DMS53 treated with DMSO at 0.1 percent for 48 hours (cell line): ENCODE data around the gene ANKRD44.
"Not testable (repeated sequence)": the region's sequence is repeated elsewhere in the genome, so short reads cannot be mapped to it uniquely, and the experiment has no call there.

Experiments
- DNase-seq: peaks from one replicate; lab custom pipeline; 2025; ENCODE audit not compliant: unreplicated experiment; lab: John Stamatoyannopoulos, UW

Gene ANKRD44

DNA sequence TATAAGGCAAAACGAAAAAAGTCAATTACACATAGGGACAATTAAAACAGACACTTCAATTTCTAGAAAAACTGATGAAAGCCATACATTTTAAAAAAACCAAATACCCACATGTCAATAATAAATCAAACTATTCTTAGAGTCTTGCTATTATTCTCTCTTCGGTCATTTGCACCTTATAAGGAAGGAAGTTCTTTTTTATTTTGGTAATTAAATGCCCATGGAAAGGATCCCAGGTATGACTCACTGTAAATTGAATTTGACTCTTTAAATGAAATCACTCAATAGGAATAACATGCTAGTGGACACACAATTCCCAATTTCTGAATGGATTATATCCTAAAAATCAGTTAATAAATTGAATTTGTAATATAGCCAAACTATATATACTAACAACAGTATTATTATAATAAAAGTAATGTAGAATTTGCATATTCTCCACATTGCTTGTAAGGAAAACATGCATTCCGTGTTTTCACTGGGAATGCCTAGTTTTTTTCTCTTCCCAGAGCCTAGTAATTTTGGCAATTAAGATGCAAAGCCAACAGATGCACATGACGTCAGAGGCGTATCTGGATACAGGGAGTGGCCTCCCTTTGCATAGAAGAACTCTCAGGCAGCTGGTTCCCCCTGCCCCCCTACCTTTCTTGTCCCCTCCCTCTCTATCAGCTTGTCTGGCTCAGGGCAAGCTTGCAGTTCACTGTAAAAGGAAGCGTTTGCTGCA lies 230.6 kb downstream of the ANKRD44 start:
- DNase-seq = no peak

DNA sequence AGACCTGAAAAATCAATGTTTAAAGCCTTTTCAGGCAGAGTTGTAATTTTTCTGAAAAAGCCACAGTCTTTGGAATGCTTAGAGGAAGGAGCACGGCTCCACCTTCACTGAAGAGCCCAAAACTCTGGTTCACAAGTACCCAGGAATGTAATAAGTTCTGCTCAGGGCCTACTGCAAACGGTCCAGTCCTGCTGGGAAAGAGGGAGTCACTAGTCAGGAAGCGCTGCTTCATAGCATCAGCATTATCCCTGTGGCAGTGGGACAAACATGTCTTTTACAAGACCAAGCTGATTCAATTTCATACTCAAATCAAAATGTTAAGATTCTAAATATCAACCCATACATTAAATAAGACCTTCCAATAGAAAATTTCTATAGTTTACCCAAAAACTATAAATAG lies 231.2 kb downstream of the ANKRD44 start:
- DNase-seq = no peak

DNA sequence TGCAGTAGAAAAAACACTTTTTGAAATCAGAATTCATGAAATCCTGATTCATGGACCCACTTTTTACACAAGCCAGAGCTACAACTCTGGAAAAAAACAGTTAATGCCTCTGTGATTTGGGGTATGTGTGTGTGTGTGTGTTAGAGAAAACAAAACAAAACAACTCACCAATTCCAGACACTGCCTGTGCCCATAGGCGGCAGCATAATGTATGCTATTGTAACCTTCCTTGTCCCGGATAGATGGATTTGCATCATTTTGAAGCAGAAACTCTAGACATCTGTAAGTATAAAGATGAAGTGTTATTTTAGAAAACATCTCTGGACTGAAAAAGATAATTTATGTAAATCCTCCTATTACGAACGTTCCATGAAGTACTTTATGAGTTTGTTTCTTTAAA lies 232.0 kb downstream of the ANKRD44 start:
- no peak for DNase-seq

DNA sequence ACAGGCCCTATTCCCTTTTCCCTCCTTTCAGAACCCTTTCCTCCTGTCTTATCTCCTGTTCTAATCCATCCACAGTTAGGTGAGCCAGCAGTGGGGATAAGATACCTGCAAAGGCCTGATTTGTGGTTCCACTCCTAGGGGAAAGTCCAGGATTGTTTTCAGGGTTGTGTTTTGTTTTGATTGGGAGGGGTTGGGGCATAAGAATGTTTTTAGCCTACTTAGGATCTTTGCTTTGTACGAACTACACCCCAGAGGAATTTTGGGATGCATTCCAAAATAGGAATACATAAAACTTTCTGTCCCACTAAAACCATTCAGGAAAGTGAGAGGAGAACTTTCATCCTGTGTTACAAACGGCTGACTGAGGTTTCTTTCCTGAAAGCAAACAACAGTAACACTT lies 233.2 kb downstream of the ANKRD44 start:
- DNase-seq = no peak

DNA sequence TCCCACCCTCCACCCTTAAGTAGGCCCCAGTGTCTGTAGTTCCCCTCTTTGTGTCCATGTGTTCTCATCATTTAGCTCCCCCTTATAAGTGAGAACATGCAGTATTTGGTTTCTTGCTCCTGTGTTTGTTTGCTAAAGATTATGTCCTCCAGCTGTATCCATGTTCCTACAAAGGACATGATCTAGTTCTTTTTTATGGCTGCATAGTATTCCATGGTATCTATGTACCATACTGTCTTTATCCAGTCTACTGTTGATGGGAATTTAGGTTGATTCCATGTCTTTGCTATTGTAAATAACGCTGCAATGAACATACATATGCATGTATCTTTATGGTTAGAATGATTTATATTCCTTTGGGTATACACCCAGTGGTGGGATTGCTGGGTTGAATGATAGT lies 233.9 kb downstream of the ANKRD44 start:
- DNase-seq = no peak

DNA sequence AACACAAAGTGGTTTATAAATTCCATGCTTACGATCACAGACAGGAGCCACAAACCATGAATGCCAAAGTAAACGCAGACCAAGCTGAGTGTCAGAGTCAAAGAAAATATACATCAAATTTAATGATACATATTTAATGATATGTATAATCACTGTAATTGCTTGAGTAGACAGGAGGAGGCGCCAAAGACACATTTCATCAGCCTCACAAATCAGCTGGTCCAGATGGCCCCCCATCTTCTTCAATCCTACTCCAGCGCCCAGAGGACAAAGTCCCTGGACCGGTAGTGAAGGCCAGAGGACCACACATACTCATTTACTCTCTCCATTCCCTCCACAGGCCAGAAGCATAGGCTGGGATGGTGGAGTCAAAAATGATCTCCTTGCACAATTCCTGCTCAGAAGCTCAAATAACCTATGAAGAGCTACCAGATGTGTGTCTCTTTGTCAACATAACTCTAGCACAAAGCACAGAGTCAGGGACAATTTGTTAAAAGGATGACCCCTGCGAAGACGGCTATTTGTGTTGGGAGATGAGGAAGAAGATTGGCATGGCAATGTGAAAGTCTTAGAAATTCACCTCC lies 234.7 kb downstream of the ANKRD44 start:
- no peak for DNase-seq

DNA sequence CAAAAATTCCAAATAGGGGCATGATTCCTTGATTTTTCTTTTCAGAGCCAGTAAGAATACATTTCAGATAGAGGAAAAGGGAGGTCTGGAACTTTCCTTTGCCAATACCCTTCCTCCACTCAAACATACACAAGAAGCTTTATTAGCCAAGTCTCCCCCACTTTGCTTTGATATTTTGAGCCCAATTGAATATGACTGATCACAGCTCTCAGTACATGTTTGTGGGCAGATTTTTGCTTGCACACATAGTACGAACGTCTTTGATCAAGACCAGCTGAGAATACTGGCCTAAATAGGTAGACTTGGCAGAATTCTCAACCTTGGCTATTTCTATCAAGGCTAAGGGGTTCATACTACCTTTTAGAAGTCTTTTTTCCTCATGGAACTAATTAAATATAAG lies 235.3 kb downstream of the ANKRD44 start:
- no peak for DNase-seq

DNA sequence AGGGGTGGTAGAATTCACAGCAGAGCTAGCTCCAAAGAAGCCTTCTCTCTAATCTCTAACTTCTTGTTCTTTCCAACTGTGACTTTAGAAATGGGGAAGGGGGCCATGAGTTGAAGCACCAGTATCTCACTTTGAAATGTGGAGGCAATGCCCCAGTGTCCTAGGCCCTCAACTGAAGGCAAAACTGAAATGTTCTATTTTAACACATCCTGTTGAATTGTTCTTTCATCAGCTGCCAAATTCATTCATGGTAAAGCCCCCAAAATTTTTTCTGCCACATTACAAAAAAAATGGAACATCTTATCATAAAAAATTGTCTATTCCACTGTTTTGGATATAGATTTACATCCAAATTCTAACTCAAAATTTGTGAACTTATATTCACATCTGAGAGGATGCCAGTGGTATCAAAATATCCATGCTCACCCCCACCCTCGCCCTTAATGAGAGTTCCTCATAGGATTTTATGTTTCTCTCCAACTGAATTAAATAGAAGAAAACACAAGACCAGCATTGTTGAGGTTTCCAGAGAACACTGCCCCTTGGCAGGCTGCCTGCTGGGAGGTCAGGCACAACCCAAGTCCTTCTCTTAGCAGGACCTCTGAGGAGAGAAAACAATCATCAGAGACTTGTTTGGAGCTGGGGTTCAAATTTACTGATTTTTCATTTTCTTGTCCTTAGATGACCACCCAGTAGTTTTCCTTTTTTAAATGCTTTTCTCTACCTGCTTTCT lies 236.7 kb downstream of the ANKRD44 start:
- no peak for DNase-seq

DNA sequence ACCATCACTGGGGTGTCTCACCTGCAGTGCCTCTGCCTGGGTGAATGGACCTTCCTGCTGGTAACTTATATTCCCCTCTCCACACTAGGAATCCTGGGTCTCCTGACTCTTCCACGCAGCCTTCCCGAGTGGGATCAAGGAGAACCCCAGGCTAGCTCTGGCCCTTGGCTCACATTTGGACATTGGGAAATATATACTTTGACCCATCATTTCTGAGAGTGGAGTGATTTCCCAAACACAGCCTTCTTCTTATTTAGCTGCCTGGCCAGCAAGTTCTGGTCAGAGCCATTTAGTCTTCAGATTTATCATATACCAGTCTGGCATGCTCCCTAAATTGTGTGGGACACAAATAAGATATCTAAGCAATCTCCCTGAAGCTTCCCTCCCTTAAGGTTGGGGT lies 237.3 kb downstream of the ANKRD44 start:
- DNase-seq = no peak

DNA sequence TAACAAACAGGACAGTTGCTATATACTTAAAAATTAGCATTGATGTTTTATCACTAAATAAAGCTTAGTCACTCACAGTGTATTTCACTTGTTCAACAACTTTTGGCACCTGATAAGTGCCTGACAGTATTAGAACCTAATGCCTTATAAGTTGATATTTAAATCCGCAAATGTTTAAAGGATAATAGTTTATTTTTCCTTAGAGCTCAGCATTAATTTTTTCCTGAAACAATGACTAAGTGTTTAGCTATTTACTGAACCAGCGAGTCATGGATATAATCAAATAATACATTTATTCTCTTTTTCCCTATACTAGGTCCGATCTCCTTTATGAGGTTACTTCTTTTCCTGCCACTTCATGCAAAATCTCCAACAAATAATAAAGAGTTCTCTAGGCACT lies 238.0 kb downstream of the ANKRD44 start:
- no peak for DNase-seq

DNA sequence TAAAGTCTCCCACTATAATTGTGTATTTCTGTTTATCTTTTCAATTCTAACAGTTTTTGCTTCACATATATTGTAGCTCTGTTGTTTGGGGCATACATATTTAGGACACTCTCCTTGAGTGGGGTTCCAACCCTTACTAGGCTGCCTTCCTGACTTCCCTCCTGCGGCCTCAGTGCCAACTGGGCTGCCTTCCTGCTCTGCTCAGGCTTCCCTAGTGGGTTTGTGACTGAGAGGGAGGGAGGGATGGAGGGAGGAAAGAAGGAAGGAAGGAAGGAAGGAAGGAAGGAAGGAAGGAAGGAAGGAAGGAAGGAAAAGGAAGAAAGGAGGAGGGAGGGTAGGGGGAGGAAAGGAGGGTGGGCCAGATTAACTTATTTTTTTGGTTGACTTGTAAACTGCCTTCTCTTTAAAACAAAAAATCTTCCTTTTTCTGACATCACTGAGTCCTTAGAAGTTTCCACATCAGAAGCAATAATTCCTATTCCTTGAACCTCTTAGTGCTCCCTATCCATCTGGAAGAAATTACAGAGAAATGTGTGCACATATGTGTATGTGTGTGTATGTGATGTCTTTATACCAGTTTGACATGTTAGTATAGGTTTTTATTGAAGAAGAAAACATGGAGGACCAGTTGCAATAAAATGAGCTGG lies 238.7 kb downstream of the ANKRD44 start:
- DNase-seq = no peak

DNA sequence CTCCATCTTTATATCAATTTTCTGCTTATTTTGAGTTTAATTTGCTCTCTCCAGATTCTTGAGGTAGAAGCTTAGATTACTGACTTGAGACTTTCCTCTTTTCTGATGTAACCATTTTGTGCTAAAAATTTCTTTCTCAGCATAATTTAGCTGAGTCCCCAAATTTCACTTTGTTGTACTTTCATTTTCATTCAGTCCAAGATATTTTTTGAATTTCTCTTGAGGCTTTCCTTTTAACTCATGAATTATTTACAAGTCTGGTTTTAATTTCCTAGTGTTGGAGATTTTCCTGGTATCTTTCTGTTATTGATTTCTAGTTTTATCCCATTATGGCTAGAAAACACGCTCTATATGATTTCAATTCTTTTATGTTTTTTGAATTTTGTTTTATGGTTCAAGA lies 239.4 kb downstream of the ANKRD44 start:
- no peak for DNase-seq

DNA sequence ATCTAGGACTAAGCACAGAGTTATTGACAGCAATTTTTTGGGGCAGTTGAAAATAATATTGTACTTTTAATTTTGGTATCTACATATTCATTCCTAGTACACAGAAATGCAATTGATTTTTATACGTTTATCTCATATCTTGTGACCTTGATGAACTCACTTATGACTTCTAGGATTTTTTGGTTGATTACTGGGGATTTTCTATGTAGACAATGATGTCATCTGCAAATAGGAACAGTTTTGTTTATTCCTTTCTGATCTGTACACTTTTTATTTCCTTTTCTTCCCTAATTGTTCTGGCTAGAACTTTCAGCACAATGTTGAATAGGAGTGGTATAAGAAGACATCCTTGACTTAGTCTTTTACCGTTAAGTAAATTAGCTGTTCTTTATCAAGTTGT lies 240.6 kb downstream of the ANKRD44 start:
- DNase-seq = no peak

DNA sequence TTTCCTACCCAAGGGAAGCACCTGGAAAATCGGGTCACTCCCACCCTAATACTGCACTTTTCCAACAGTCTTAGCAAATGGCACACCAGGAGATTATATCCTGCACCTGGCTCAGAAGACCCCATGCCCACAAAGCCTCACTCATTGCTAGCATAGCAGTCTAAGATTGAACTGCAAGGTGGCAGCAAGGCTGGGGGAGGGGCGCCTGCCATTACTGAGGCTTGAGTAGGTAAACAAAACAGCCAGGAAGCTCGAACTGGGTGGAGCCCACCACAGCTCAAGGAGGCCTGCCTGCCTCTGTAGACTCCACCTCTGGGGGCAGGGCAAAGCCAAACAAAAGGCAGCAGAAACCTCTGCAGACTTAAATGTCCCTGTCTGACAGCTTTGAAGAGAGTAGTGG lies 248.0 kb downstream of the ANKRD44 start:
- DNase-seq = not testable (repeated sequence)

DNA sequence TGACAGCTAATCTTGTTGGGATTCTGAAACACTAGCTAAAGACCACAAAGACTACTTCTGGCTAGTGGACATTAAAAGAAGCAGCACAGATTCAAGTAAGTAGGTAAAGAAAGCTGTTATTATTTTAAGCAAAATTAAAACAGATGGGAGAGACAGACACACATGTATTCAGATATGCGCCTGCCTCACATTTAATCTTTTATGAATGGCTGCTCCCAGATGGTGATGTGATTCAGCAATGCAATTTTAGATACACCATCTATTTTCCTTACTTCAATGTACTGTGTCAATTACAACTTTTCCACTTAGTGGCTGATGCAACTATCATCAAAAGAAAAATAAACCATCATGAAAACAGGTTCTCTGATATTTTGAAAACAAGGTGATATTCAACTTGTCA lies 251.1 kb downstream of the ANKRD44 start:
- DNase-seq = no peak

DNA sequence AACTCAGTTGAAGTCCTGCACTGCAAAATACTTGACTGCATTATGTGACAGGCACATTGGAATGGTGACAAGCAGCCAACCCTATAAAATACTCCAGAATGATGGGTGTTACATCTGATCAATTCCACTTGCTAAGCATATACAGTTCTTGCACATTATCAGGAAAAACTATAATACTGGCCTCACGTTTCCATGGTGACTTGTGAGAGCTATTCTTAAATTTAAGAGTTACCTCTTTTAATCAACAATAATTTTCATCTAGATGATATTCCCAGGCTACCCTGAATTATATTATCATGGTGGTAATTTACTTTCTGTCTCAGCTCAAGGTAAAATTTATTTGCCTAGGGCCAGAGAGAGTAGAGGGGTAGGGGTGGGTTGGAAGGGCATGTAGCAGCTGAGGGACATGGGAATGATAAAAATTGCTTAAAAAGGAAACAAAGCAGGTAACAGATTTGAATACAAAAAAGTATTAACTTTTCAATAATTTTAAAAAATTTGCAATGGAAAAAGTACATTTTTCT lies 251.7 kb downstream of the ANKRD44 start:
- no peak for DNase-seq

DNA sequence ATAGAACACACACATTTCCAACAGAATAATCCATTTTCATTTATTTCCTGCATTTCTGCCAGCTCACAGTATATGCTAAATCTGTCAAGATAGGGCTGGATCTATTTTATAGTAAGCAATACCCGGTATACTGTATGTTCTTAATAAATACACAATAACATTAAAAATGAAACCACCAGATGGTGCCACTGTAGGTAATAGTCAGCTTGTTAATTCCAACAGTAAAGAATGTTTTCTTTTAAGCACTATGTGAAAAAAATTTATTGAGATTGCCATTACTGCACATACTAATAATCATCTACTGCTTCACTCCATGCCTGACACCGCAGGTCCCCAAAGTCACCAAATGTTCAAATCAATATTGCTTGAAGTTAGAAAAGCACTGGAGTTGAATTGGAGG lies 252.6 kb downstream of the ANKRD44 start:
- no peak for DNase-seq

DNA sequence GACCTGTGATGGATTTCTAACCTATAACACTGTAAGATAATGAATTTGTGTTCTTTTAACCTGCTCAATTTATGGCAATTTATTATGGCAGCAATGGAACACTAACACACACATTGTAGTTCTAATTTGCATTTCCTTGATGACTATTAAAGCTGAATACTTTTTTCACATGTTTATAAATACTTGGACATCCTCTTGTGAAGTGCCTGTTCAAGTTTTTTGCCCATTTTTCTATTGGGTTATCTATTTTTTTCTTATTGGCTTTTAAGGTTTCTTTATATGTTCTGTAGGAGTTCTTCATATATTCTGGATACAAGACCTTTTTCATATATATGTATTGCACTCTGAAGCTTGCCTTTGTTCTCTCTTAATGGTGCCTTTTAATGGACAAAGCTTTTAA lies 255.5 kb downstream of the ANKRD44 start:
- DNase-seq = no peak

DNA sequence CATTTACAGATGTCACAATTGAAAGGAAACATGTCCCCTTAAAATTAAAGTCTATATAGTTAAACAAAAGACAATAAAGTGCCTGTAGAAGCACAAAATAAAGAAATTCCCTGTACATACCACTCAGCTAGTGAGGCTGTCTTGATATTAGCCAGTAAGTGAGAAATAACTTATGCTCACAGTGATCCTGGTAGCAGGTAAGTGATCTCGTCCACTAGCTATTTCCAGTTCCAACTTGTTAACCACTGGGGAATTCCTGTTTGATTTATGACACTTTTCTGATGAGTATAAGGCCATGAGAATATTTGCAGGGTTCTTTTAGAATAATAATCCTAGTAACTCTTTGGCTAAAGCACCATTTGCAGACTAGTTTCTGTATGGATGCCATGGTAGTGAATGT lies 256.1 kb downstream of the ANKRD44 start:
- DNase-seq = no peak

DNA sequence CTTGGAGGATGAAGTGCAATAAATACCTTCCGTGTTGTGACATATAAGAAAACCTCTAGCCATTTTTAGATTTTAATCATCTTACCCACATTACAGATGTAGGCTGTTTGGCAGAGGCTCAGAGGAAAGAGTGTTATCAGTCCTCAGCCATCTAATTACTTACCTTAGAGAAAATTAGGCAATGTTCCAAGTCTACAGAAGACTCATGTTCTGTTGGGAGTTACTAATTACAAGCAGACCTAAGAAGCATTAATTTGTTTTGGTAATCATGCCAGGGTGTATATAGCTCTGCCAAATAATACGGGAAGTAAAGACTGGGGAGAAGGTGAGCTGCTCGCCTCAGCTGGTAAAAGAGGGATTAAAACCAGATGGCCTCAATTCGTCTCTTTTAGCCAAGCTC lies 258.2 kb downstream of the ANKRD44 start:
- DNase-seq = no peak

DNA sequence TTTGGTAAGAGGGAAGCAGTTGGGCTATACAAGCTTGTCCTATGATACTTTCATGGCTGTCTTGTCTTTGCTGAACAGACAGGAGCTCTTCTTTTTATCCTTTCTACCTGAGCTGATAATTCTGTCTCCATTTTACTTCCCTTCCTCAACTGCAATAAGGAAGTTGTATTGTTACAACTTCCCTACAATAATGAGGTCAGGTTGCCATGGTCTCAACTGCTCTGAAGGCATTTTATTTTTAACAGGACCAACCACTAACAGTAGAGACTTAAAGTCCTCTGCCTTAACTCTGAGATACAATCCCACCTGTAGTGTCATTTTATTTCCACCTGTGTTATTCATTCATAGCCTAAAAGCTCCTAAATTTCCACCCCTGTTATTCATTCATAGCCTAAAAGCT lies 265.5 kb downstream of the ANKRD44 start:
- DNase-seq = no peak

DNA sequence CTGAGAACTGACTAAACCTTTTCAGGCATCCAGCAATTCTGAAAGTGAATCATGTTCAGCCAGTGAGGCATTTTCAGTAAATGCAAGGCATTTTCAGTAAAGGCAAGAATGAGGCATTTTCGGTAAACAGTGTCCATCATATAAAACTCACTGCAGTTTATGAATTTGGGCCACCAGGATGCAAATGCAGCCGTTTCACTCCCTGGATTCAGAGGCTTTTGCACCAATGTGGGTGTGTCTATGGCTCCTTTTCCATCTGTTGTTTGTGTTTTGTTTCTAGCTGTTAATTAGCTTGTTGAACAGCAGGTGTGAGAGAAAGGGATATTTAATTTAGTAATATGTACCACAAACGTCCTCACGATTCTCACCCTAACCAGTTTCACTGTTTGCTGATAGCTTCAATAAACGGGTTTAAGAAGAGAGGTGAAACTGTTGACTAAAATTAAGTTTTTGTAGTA lies 267.8 kb downstream of the ANKRD44 start:
- DNase-seq = no peak
